Right atrium auricular region (tissue), 2 donors: ENCODE data around the gene FAF1. TPM values are rescaled to one million over a fixed set of nuclear protein-coding genes. Genes with fewer than 3 reads are reported as not detected.
"Not testable (repeated sequence)": the region's sequence is repeated elsewhere in the genome, so short reads cannot be mapped to it uniquely, and the experiment has no call there.

Source experiments
- DNase-seq: peaks from one replicate; pipeline ENCODE4 v3.0.0-alpha.2; 2019; ENCODE audit warnings: low spot score
- H3K27ac ChIP-seq, 2 donors: fragments of 200-600 bp; sonication (generic); 1 replicate in 1 of 2; 2 replicates in 1 of 2; pipeline ENCODE4 v1.5.1; 2016 to 2019
- H3K27me3 ChIP-seq, 2 donors: fragments of 200-600 bp; sonication (generic); one replicate each; pipeline versions ENCODE4 v1.5.1 to v1.6.0; 2017 to 2019
- H3K36me3 ChIP-seq: fragments of 200-600 bp; sonication (generic); one replicate; pipeline ENCODE4 v1.5.1; 2016
- H3K4me1 ChIP-seq, 2 donors: fragments of 200-600 bp; sonication (generic); one replicate each; pipeline versions ENCODE4 v1.5.1 to v1.6.0; 2017 to 2019
- H3K4me3 ChIP-seq, 2 donors: fragments of 200-600 bp; sonication (generic); 1 replicate in 1 of 2; 2 replicates in 1 of 2; pipeline ENCODE4 v1.5.1; 2017 to 2019; ENCODE audit warnings: mild to moderate bottlenecking in 1 of 2, moderate library complexity in 1 of 2
- H3K9me3 ChIP-seq, 2 donors: fragments of 200-600 bp; sonication (generic); one replicate each; pipeline ENCODE4 v1.5.1; 2019
- CTCF ChIP-seq, 2 donors: fragments of 200-600 bp; sonication (generic); IDR thresholded peaks; one replicate each; pipeline ENCODE4 v1.5.1; 2019; ENCODE audit warnings: antibody characterized with exemption in 2 of 2
- total RNA-seq, 2 donors: library from RNA; depleted of rRNA; stranded (reverse); fragments of >200 nt; gene quantifications; one replicate each; pipeline ENCODE4 v1.1.0, GENCODE V29; 2016

The FAF1 gene
- total RNA-seq, 2 donors from 2014 or later: 36.1 to 68.8 TPM

DNA sequence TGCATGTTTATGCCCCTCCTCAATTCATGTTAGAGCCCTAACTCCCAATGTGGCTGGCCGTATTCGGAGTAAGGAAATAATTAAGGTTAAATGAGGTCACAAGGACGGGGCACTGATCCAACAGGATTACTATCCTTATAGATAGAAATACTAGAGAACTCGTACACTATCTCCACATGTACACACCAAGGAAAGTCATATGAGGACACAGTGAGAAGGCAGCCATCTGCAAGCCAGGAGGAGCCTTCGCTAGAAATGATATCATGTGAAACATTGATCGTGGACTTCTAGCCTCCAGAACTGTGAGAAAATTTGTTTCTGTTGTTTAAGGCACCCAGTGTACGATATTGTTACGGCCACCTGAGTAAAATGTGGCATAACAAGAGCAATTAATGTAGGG is 79.7 kb downstream of the FAF1 start:
- H3K36me3 ChIP-seq: no peaks in the 10 kb centered on the region
- no peak overlapping the region for H3K27ac ChIP-seq
- no peak for TF ChIP-seq CTCF (IDR thresholded peaks at IDR 0.05)
- no peaks in the 10 kb centered on the region for H3K9me3 ChIP-seq
- no peak for DNase-seq
- H3K27me3 ChIP-seq: no peaks in the 10 kb centered on the region
- peaks cover 0 to 10% of the 10 kb centered on the region in 2 donors for H3K4me1 ChIP-seq
- H3K4me3 ChIP-seq: no peak overlapping the region

- Histone ChIP-seq H3K4me1 (peaks cover 0 to 10% of the 10 kb centered on the region in 2 donors), H3K27ac (no peak overlapping the region), H3K36me3 (no peaks in the 10 kb centered on the region), H3K9me3 (no peaks in the 10 kb centered on the region), H3K27me3 (no peaks in the 10 kb centered on the region), H3K4me3 (no peak overlapping the region)
- TF ChIP-seq CTCF (IDR thresholded peaks at IDR 0.05): no peak
- no peak for DNase-seq
These were observed 80.9 kb downstream of the FAF1 start for GRCh38 chr1:50879137-50879536.

DNA sequence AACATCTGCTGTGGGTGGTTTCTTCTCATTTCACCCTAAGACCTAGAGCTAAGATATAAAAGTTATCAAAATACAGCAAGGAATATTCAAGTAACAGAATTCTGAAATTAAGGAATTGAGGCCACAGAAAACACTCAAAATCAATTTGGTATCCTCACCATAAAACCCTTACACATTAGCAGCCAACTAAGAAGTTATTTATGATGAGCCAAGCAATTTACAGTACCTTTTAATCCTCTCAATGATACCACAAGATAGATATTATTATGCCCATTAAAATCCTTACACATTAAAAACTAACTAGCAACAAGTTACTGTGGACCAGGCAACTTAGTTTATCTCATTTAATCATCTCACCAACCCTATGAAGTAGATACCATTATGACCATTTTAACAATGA is 81.6 kb downstream of the FAF1 start:
- H3K36me3 ChIP-seq: no peaks in the 10 kb centered on the region
- no peak for TF ChIP-seq CTCF (IDR thresholded peaks at IDR 0.05)
- H3K9me3 ChIP-seq: no peaks in the 10 kb centered on the region
- H3K4me3 ChIP-seq: no peak overlapping the region
- no peak overlapping the region for H3K27ac ChIP-seq
- DNase-seq: no peak
- H3K4me1 ChIP-seq: peaks cover 0 to 10% of the 10 kb centered on the region in 2 donors
- no peaks in the 10 kb centered on the region for H3K27me3 ChIP-seq

GRCh38 chr1:50877641-50878040 is 82.4 kb downstream of the FAF1 start:
- H3K27me3 ChIP-seq: no peaks in the 10 kb centered on the region
- no peaks in the 10 kb centered on the region for H3K9me3 ChIP-seq
- H3K4me1 ChIP-seq: peaks cover 0 to 10% of the 10 kb centered on the region in 2 donors
- no peak for DNase-seq
- no peak for TF ChIP-seq CTCF (IDR thresholded peaks at IDR 0.05)
- H3K36me3 ChIP-seq: no peaks in the 10 kb centered on the region
- H3K27ac ChIP-seq: no peak overlapping the region
- H3K4me3 ChIP-seq: no peak overlapping the region

- TF ChIP-seq CTCF (IDR thresholded peaks at IDR 0.05): peak in 1 of 2 donors; percentile 63
- H3K27me3 ChIP-seq: no peaks in the 10 kb centered on the region
- no peaks in the 10 kb centered on the region for H3K9me3 ChIP-seq
- H3K36me3 ChIP-seq: no peaks in the 10 kb centered on the region
- no peak overlapping the region for H3K4me3 ChIP-seq
- no peak overlapping the region for H3K27ac ChIP-seq
- H3K4me1 ChIP-seq: no peaks in the 10 kb centered on the region
- DNase-seq: peak; percentile 68
These were observed 86.4 kb downstream of the FAF1 start for GRCh38 chr1:50873458-50874187.

GRCh38 chr1:50864845-50865244 is 95.2 kb downstream of the FAF1 start:
- H3K27ac ChIP-seq, H3K4me1 ChIP-seq, H3K36me3 ChIP-seq, H3K4me3 ChIP-seq, H3K27me3 ChIP-seq, DNase-seq: not testable (repeated sequence)
- H3K9me3 ChIP-seq: peaks cover 0 to 10% of the 10 kb centered on the region in 2 donors
